COLO829 (cell line): ENCODE measurements around the gene LRRC58.
"Not testable (repeated sequence)": the region's sequence is repeated elsewhere in the genome, so short reads cannot be mapped to it uniquely, and the experiment has no call there.

Experiments used
- DNase-seq: peaks from one replicate; pipeline ENCODE4 v3.0.0; 2012; ENCODE audit warnings: low spot score

Gene LRRC58

GRCh38 chr3:120339362-120339761 lies 9.8 kb downstream of the LRRC58 start:
- DNase-seq: no peak

- no peak for DNase-seq
Measured at GRCh38 chr3:120338517-120338916, 10.6 kb downstream of the LRRC58 start.

- no peak for DNase-seq
Measured at GRCh38 chr3:120332646-120333045, 16.5 kb downstream of the LRRC58 start.

GRCh38 chr3:120331076-120331475 lies 18.1 kb downstream of the LRRC58 start:
- no peak for DNase-seq

GRCh38 chr3:120326784-120327183 lies 22.4 kb downstream of the LRRC58 start:
- no peak for DNase-seq

- no peak for DNase-seq
Measured at GRCh38 chr3:120324190-120324589, 25.0 kb downstream of the LRRC58 start.

GRCh38 chr3:120323761-120324160 lies 25.4 kb downstream of the LRRC58 start:
- not testable (repeated sequence) for DNase-seq

- no peak for DNase-seq
Measured at GRCh38 chr3:120311863-120312794, 37.0 kb downstream of the LRRC58 start.

- no peak for DNase-seq
Measured at GRCh38 chr3:120306519-120307455, 42.4 kb downstream of the LRRC58 start.

GRCh38 chr3:120304616-120305015 lies 44.5 kb downstream of the LRRC58 start:
- DNase-seq: no peak

GRCh38 chr3:120302361-120302760 lies 46.8 kb downstream of the LRRC58 start:
- DNase-seq: no peak

GRCh38 chr3:120300971-120301370 lies 48.2 kb downstream of the LRRC58 start:
- DNase-seq: no peak

- DNase-seq: no peak
Measured at GRCh38 chr3:120299403-120299802, 49.8 kb downstream of the LRRC58 start.

GRCh38 chr3:120298996-120299395 lies 50.2 kb downstream of the LRRC58 start:
- DNase-seq: no peak

- DNase-seq: not testable (repeated sequence)
Measured at GRCh38 chr3:120291552-120291951, 57.6 kb downstream of the LRRC58 start.

GRCh38 chr3:120289636-120290035 lies 59.5 kb downstream of the LRRC58 start:
- DNase-seq: no peak

- no peak for DNase-seq
Measured at GRCh38 chr3:120286465-120286864, 62.7 kb downstream of the LRRC58 start.

- DNase-seq: no peak
Measured at GRCh38 chr3:120285508-120285841, 63.7 kb downstream of the LRRC58 start.

- no peak for DNase-seq
Measured at GRCh38 chr3:120284747-120285507, 64.2 kb downstream of the LRRC58 start, which contains the start of gene GPR156. Gene GPR156, minus strand, starts transcription at chr3:120285222. Its CDS starts 41,124 bp downstream, at chr3:120244098.

- no peak for DNase-seq
Measured at GRCh38 chr3:120281261-120281660, 67.9 kb downstream of the LRRC58 start.

GRCh38 chr3:120280566-120280965 lies 68.6 kb downstream of the LRRC58 start:
- no peak for DNase-seq

GRCh38 chr3:120280026-120280425 lies 69.1 kb downstream of the LRRC58 start:
- DNase-seq: no peak
